DND-41 (cell line): ENCODE results near the gene GRAP2.

Source experiments
- ATAC-seq: fragments of 200-7000 bp; cut with Tn5 transposase; 3 replicates; pipeline ENCODE4 v1.9.1; 2021; ENCODE audit warnings: low read depth; ENCODE audit not compliant: insufficient read depth
- DNase-seq: peaks from one replicate; pipeline ENCODE4 v3.0.0-alpha.2; 2020
- H2AFZ ChIP-seq: 2 replicates; pipeline ENCODE4 v1.6.0; 2012; ENCODE audit warnings: low read depth, low read length
- H3K27ac ChIP-seq: 2 replicates; pipeline ENCODE4 v1.5.1; 2012; ENCODE audit warnings: low read length, inconsistent platforms
- H3K27me3 ChIP-seq: fragments of 200-600 bp; sonication (generic); 2 replicates; pipeline ENCODE4 v1.6.0; 2012; ENCODE audit warnings: low read length, mild to moderate bottlenecking, inconsistent platforms; ENCODE audit not compliant: insufficient read depth, poor library complexity
- H3K36me3 ChIP-seq: 2 replicates; pipeline ENCODE4 v1.5.1; 2012; ENCODE audit warnings: low read length, inconsistent platforms; ENCODE audit not compliant: insufficient read depth
- H3K4me1 ChIP-seq: 2 replicates; pipeline ENCODE4 v1.5.1; 2012; ENCODE audit warnings: mild to moderate bottlenecking, low read length; ENCODE audit not compliant: insufficient read depth
- H3K4me2 ChIP-seq: 2 replicates; pipeline ENCODE4 v1.6.0; 2012; ENCODE audit warnings: mild to moderate bottlenecking, moderate library complexity, low read length, inconsistent platforms; ENCODE audit not compliant: insufficient read depth
- H3K4me3 ChIP-seq, 2 experiments: fragments of 200-600 bp in 1 of 2; shearing (Covaris generic) in 1 of 2; 2 replicates each; pipeline ENCODE4 v1.5.1; 2012 to 2016; ENCODE audit warnings: inconsistent platforms in 2 of 2, low read length in 2 of 2, mild to moderate bottlenecking in 2 of 2, low read depth in 1 of 2, moderate library complexity in 1 of 2
- H3K79me2 ChIP-seq: 2 replicates; pipeline ENCODE4 v1.6.0; 2012; ENCODE audit warnings: low read length, inconsistent platforms; ENCODE audit not compliant: insufficient read depth
- H3K9ac ChIP-seq: 2 replicates; pipeline ENCODE4 v1.6.0; 2012; ENCODE audit warnings: low read depth, mild to moderate bottlenecking, inconsistent platforms, low read length, moderate library complexity
- H3K9me3 ChIP-seq: 2 replicates; pipeline ENCODE4 v1.5.1; 2012; ENCODE audit warnings: low read length, moderate library complexity, mild to moderate bottlenecking, inconsistent platforms; ENCODE audit not compliant: insufficient read depth, severe bottlenecking
- H4K20me1 ChIP-seq: 2 replicates; pipeline ENCODE4 v1.6.0; 2012; ENCODE audit warnings: low read length; ENCODE audit not compliant: insufficient read depth
- EZH2 ChIP-seq: IDR thresholded peaks from 3 replicates; pipeline ENCODE4 v1.6.1; 2012; ENCODE audit warnings: borderline replicate concordance, low read depth, mild to moderate bottlenecking, moderate library complexity, low read length, inconsistent platforms; ENCODE audit not compliant: severe bottlenecking
- TF ChIP-seq, protein P1 (sequence below): IDR thresholded peaks from 2 replicates; pipeline ENCODE4 v1.5.1; 2012; ENCODE audit warnings: borderline replicate concordance, low read length, moderate library complexity, mild to moderate bottlenecking; ENCODE audit not compliant: poor library complexity, severe bottlenecking; ENCODE audit errors: extremely low read depth

The GRAP2 gene

GRCh38 chr22:39925273-39925672 lies 24.4 kb downstream of the GRAP2 start:
- H3K9me3 ChIP-seq, result no peaks in the 10 kb centered on the region
- peak overlapping the region; percentile 91 for H3K27ac ChIP-seq
- H3K4me3 ChIP-seq, result peak overlapping the region in 1 of 2 experiments; percentile 69; a peak in 2 of 4 replicates
- no peaks in the 10 kb centered on the region for H3K27me3 ChIP-seq
- peak overlapping the region; percentile 49 for H2AFZ ChIP-seq
- TF ChIP-seq EZH2, result no peak
- TF ChIP-seq, protein P1, sequence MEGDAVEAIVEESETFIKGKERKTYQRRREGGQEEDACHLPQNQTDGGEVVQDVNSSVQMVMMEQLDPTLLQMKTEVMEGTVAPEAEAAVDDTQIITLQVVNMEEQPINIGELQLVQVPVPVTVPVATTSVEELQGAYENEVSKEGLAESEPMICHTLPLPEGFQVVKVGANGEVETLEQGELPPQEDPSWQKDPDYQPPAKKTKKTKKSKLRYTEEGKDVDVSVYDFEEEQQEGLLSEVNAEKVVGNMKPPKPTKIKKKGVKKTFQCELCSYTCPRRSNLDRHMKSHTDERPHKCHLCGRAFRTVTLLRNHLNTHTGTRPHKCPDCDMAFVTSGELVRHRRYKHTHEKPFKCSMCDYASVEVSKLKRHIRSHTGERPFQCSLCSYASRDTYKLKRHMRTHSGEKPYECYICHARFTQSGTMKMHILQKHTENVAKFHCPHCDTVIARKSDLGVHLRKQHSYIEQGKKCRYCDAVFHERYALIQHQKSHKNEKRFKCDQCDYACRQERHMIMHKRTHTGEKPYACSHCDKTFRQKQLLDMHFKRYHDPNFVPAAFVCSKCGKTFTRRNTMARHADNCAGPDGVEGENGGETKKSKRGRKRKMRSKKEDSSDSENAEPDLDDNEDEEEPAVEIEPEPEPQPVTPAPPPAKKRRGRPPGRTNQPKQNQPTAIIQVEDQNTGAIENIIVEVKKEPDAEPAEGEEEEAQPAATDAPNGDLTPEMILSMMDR, result no peak
- H3K79me2 ChIP-seq, result peaks cover 96% of the 10 kb centered on the region
- no peaks in the 10 kb centered on the region for H4K20me1 ChIP-seq
- peak overlapping the region; percentile 77 for H3K9ac ChIP-seq
- peak overlapping the region; percentile 84 for H3K4me2 ChIP-seq
- ATAC-seq, result no peak
- peaks cover 96% of the 10 kb centered on the region for H3K4me1 ChIP-seq
- DNase-seq, result no peak
- 0 out of 2 replicates have a peak, but pooled peaks cover 2% of the 10 kb centered on the region for H3K36me3 ChIP-seq

GRCh38 chr22:39925909-39926679 lies 25.2 kb downstream of the GRAP2 start:
- peak; percentile 74 for DNase-seq
- Histone ChIP-seq H4K20me1 (no peaks in the 10 kb centered on the region), H3K36me3 (peaks cover 7% of the 10 kb centered on the region; the same call in 1 of the 2 replicates), H3K4me3 (peak overlapping the region; percentile 37 to 69; a peak in 3 of 4 replicates), H3K79me2 (peaks cover 96% of the 10 kb centered on the region), H3K27ac (peak overlapping the region; percentile 91), H3K9ac (peak overlapping the region; percentile 77), H3K4me1 (peaks cover 96% of the 10 kb centered on the region), H3K27me3 (no peaks in the 10 kb centered on the region), H3K4me2 (peak overlapping the region; percentile 84), H2AFZ (peak overlapping the region; percentile 49), H3K9me3 (no peaks in the 10 kb centered on the region)
- TF ChIP-seq, protein P1, result no peak
- no peak for TF ChIP-seq EZH2
- peak; percentile 62 for ATAC-seq

- Histone ChIP-seq H3K9me3 (no peaks in the 10 kb centered on the region), H3K4me2 (peak overlapping the region; percentile 84), H3K4me3 (peak overlapping the region; percentile 37 to 69), H3K9ac (peak overlapping the region; percentile 77), H3K36me3 (peaks cover 10% of the 10 kb centered on the region; the same call in 1 of the 2 replicates), H3K27ac (peak overlapping the region; percentile 91), H3K27me3 (no peaks in the 10 kb centered on the region), H2AFZ (peak overlapping the region; percentile 49), H3K4me1 (peaks cover 98% of the 10 kb centered on the region), H4K20me1 (no peaks in the 10 kb centered on the region), H3K79me2 (peaks cover 98% of the 10 kb centered on the region)
- ATAC-seq (peak; percentile 55), DNase-seq (peak; percentile 41)
- TF ChIP-seq, protein P1, result no peak
- no peak for TF ChIP-seq EZH2
These were observed 25.9 kb downstream of the GRAP2 start for GRCh38 chr22:39926753-39927152.
